Tibial artery (tissue), 4 donors: ENCODE measurements around the gene CACNA1C.

Source experiments
- DNase-seq, 2 donors: peaks; one replicate each; pipeline ENCODE4 v3.0.0-alpha.2; 2019
- H3K27ac ChIP-seq, 2 donors: fragments of 200-600 bp; sonication (generic) in 1 of 2; 1 replicate in 1 of 2; 2 replicates in 1 of 2; pipeline ENCODE4 v1.5.1; 2018 to 2019; ENCODE audit warnings: mild to moderate bottlenecking in 1 of 2
- H3K27me3 ChIP-seq, 2 donors: fragments of 200-600 bp; sonication (generic) in 1 of 2; one replicate each; pipeline versions ENCODE4 v1.5.1 to v1.6.0; 2016 to 2019
- H3K36me3 ChIP-seq, 3 donors: fragments of 200-600 bp; sonication (generic) in 2 of 3; one replicate each; pipeline ENCODE4 v1.5.1; 2016 to 2019; ENCODE audit warnings: mild to moderate bottlenecking in 2 of 3
- H3K4me1 ChIP-seq, 4 donors: fragments of 200-600 bp; sonication (generic) in 2 of 4; 1 replicate in 3 of 4; 2 replicates in 1 of 4; pipeline ENCODE4 v1.5.1; 2016 to 2019
- H3K4me3 ChIP-seq, 2 donors: fragments of 200-600 bp; sonication (generic) in 1 of 2; 1 replicate in 1 of 2; 2 replicates in 1 of 2; pipeline ENCODE4 v1.5.1; 2018 to 2019; ENCODE audit warnings: mild to moderate bottlenecking in 2 of 2
- H3K9me3 ChIP-seq, 3 donors: fragments of 200-600 bp; sonication (generic) in 1 of 3; one replicate each; pipeline ENCODE4 v1.5.1; 2016 to 2019
- CTCF ChIP-seq, 2 experiments: fragments of 200-600 bp in 1 of 2; fragments of 450-650 bp in 1 of 2; IDR thresholded peaks; one replicate each; pipeline ENCODE4 v1.5.1; 2017 to 2019; ENCODE audit warnings: antibody characterized with exemption in 2 of 2, mild to moderate bottlenecking in 1 of 2, moderate library complexity in 1 of 2
- intact Hi-C: fragments of 100-400 bp; cut with DNase I; formaldehyde crosslinking; loops from one replicate; pipeline ENCODE4 v1.15.0; 2023; ENCODE audit warnings: low total_unique reads

CACNA1C gene

GRCh38 chr12:2650261-2651067, 597.7 kb downstream of the CACNA1C start:
- intact Hi-C loops, result no loop called here

DNA sequence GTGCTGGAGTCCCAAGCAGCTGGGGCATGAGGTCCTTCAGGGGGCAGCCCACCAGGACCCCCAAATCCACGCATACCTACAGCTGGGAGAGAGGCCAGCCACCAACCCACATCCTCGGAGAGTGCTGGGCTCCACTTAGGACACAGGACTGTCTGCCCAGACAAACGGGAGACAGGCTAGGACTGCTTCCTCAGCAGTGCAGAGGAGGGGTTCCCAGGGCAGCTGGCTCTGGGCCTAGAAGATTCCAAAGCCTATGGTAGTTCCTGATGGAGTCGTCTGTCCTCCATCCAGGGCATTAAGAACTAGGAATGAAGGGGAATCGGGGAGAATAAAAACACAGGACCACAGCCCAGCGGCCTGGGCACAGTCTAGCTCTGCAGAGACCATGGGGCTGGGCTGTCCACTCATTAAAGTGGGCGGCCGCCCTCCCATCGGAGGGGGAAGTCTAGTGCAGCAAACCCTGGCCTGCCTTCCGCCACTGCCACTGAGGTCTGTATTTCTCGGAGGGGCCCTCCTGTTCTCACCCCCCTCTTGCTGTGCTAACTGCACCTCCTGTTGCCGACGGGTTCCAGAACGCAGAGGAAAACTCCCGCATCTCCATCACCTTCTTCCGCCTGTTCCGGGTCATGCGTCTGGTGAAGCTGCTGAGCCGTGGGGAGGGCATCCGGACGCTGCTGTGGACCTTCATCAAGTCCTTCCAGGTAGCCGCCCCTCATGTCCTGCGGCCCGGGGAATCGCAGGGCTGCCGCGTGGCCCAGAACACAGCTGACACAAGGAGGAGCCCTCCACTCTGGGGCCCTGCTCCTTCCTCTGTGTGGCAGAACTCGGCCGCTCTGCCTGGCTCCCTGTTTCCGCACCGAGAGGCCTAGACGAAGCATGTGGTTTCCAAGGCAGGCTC, 598.5 kb downstream of the CACNA1C start:
- H3K27me3 ChIP-seq, result no peaks in the 10 kb centered on the region
- no peak overlapping the region for H3K27ac ChIP-seq
- no peaks in the 10 kb centered on the region for H3K9me3 ChIP-seq
- peaks cover 48 to 54% (median 52%) of the 10 kb centered on the region in 3 donors for H3K36me3 ChIP-seq
- no peaks in the 10 kb centered on the region for H3K4me1 ChIP-seq
- no peak for TF ChIP-seq CTCF (IDR thresholded peaks at IDR 0.05)
- intact Hi-C loops, result no loop called here
- no peak overlapping the region for H3K4me3 ChIP-seq
- DNase-seq, result peak in 1 of 2 donors; percentile 15

More at GRCh38 chr12:2650261-2651067, 597.7 kb downstream of the CACNA1C start:
- H3K4me1 ChIP-seq, result no peaks in the 10 kb centered on the region
- TF ChIP-seq CTCF (IDR thresholded peaks at IDR 0.05), result no peak
- DNase-seq, result peak; percentile 13 to 21
- H3K27ac ChIP-seq, result no peak overlapping the region
- H3K9me3 ChIP-seq, result no peaks in the 10 kb centered on the region
- H3K27me3 ChIP-seq, result no peaks in the 10 kb centered on the region
- no peak overlapping the region for H3K4me3 ChIP-seq
- peaks cover 39 to 45% (median 43%) of the 10 kb centered on the region in 3 donors for H3K36me3 ChIP-seq

DNA sequence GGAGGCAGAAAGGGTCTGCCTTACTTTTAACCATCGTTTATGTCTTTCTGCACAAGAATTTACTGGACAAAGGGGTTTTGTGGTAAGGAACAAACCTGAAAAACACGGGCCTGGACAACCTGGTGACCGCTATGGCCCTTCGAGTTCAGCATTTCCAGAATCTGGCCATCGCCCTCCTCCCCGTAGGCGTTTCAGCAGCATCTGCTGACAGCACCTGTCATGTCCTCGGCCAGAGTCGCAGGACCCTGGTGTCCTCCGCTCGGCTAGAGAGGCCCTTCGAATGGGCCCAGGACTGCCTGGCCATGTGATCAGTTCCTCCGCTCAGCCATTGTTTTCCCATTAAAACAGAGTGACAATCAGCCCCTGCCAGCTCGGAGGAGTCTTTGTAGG, 599.2 kb downstream of the CACNA1C start:
- Histone ChIP-seq H3K4me1 (no peaks in the 10 kb centered on the region), H3K9me3 (no peaks in the 10 kb centered on the region), H3K4me3 (no peak overlapping the region), H3K27me3 (no peaks in the 10 kb centered on the region), H3K36me3 (peaks cover 55 to 60% (median 58%) of the 10 kb centered on the region in 3 donors), H3K27ac (no peak overlapping the region)
- DNase-seq, result peak in 1 of 2 donors; percentile 7
- intact Hi-C loops, result no loop called here
- no peak for TF ChIP-seq CTCF (IDR thresholded peaks at IDR 0.05)

- intact Hi-C loops, result no loop called here
- peaks cover 58 to 61% (median 59%) of the 10 kb centered on the region in 3 donors for H3K36me3 ChIP-seq
- DNase-seq, result peak in 1 of 2 donors; percentile 13
Observed at GRCh38 chr12:2652401-2653081, 599.8 kb downstream of the CACNA1C start.

More at GRCh38 chr12:2652401-2653081, 599.8 kb downstream of the CACNA1C start:
- no peaks in the 10 kb centered on the region for H3K4me1 ChIP-seq
- H3K9me3 ChIP-seq, result no peaks in the 10 kb centered on the region
- TF ChIP-seq CTCF (IDR thresholded peaks at IDR 0.05), result no peak
- H3K27me3 ChIP-seq, result no peaks in the 10 kb centered on the region
- no peak overlapping the region for H3K4me3 ChIP-seq
- H3K27ac ChIP-seq, result no peak overlapping the region
